HG02852 (cell line): ENCODE measurements around the gene SLCO4A1.
A peak's percentile ranks its signal among the peaks of the same experiment; 100 is the strongest.

Experiments
- ATAC-seq: cut with Tn5 transposase; IDR thresholded peaks from one replicate; pipeline ENCODE4 v1.9.1; 2021; ENCODE audit warnings: mild to moderate bottlenecking, moderate library complexity; ENCODE audit not compliant: unreplicated experiment

The SLCO4A1 gene

GRCh38 chr20:62650551-62651284 lies 8.4 kb downstream of the SLCO4A1 start:
- no peak for ATAC-seq

DNA sequence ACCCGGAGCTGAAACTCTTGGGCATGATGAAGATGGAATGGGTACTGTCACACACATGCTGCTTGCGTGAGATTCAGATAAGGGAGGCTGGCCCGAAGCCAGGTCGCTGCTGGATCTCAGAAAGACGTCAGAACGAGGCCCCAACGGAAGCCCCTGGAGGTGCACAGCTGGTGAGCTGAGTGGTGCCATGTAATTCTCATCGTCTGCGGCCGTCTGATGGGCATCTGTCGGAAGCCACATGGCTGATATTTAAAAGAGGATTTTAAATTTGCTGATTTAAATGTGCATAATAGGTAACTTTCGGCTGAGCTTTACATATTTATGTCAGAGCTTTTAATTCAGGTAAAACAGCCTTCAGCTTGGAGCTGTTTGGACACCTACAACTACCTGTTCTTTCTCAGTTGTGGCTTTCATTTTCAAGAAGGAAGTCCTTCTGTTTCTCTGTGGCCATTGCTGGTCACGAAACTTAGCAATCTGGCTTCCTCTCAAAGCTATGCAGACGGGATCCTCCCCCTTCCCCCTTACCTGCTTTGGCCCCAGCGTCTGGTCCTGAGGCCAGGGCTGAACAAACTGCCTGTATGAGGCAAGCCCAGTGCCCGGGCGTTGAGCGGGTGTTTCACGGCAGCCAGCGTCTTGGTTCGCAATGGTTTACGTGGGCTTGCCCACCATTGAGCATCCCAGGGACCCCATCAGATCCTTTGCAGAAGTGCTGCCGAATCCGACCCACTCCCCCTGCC lies 9.2 kb downstream of the SLCO4A1 start:
- ATAC-seq, result peak; percentile 68

- ATAC-seq, result peak; percentile 53
Observed at GRCh38 chr20:62652041-62652893, 10.0 kb downstream of the SLCO4A1 start.

GRCh38 chr20:62652894-62653305 lies 10.6 kb downstream of the SLCO4A1 start:
- ATAC-seq, result no peak

GRCh38 chr20:62653373-62653772 lies 11.1 kb downstream of the SLCO4A1 start:
- no peak for ATAC-seq

DNA sequence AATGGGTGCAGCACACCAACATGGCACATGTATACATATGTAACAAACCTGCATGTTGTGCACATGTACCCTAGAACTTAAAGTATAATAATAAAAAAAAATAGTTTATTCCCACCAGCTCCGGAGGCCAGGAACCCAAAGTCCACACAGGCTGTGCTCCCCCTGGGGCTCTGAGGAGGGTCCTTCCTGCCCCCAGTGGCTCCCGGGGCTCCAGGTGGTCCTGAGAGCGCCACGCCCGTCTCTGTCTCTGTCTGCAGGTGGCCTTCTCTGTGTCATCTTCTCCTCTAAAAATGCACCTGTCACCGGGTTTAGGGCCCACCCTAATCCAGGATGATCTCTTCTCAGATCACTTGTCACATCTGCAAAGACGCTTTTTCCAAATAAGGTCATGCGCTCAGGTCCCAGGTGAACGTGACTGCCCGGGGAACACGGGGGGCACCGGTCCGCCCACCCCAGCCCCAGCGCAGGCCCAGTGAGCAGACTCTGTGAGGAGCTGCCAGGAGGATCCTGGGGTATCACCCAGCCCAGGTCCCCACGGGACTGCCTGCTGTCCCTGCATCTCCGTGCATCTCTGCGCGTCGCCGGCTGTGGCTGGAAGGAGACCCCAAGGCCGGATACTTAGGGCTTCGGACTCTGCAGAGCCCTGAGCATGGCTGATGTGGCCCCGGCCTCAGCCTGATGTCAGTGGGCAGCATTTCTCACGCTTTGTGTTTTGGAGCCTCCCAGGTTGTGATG lies 11.8 kb downstream of the SLCO4A1 start:
- ATAC-seq, result no peak

DNA sequence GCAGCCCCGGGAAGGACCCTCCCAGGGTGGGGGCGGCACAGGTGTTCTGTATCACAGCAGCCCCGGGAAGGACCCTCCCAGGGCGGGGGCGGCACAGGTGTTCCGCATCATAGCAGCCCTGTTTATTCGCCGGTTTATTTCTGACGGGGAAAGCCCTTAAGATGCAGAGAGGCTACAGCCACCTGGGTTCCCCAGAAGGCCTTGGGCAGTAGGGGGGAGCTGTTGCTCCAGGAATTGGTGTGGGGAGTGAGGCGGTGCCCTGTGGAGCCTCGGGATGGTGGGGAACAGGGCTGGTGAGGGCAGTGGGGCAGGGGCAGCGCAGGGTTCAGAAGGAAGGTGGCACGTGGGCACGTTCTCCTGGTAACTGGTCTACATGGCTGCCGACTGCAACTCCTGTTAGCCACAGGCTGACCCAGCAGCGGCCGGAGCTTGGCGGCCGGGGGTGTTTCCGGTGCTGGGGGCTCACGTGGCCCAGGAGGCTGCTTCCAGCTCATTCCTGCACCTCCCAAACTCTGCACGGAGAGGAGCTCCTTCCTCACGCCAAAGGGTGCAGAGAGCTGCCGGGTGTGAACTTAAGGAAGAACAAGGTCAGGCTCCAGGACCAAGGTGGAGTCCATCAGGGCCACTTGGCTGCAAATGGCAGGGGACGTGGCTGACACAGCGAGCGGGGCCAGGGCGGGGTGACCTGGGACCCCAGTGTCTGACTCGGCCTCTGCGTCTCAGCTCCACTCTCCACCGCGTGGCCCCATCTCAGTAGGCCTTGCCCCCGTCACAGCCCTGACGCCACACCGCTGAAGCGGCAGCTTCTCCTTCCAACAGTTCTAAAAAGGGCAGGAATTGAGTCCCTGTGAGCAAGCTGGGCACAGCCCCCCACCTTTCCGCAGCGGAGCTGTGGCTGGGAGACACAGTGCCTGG lies 13.2 kb downstream of the SLCO4A1 start:
- ATAC-seq, result no peak

GRCh38 chr20:62656197-62656918 lies 14.1 kb downstream of the SLCO4A1 start:
- ATAC-seq, result no peak

DNA sequence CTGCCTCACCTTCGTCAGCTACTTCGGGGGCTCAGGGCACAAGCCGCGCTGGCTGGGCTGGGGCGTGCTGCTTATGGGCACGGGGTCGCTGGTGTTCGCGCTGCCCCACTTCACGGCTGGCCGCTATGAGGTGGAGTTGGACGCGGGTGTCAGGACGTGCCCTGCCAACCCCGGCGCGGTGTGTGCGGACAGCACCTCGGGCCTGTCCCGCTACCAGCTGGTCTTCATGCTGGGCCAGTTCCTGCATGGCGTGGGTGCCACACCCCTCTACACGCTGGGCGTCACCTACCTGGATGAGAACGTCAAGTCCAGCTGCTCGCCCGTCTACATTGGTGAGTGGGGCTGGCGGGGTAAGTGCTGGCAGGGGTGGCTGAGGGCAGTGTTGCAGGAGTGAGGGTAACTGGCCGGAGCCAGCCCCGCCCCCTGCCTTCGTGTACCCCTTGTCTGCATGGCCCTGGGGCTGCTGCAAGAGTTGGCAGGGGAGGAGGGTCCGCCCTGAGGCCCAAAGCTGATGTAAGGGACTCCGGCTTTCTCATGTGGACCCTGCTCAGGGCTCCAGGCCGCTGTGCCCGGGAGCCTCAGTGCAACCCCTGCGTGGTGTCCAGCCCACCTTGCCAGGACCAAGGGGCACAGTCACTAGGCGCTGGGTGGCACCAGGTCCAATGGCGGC lies 14.8 kb downstream of the SLCO4A1 start:
- no peak for ATAC-seq

DNA sequence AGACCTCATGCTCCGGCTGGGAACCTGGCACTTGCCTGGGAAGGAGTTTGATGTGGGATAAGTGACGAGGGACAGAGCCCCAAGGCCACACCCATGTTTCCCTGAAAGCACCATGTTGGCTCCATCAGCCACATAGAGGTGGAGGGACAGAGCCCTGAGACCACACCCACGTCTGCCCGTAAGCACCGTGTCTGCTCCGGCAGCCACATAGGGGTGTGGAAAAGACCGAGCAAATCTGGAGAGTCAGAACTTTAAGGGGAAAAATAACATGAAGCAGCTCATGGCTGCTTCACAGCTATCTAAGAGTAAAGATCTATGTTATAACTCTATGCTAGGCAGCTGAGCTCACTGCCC lies 15.3 kb downstream of the SLCO4A1 start:
- ATAC-seq, result no peak

DNA sequence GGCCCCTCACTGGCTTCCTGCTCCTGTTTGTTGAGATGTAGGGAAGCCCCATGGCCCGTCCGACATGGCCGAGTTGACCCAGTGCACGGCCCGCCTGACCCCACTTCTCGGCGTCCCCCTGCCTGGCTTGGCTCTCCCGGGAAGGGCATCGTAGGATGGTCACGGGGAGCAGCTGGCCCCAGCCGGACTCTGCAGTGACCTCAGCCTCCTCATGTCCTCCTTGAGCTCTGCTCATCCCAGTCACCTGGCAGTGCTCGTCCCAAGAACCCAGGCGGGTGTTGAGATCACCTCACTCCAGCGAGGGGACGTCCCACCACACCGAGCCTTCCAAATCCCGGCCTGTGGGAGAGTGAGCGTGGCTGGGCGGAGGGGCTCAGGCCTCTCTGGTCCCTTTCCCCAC lies 15.7 kb downstream of the SLCO4A1 start:
- ATAC-seq, result no peak

GRCh38 chr20:62658593-62659178 lies 16.4 kb downstream of the SLCO4A1 start:
- no peak for ATAC-seq

GRCh38 chr20:62659488-62660239 lies 17.4 kb downstream of the SLCO4A1 start:
- ATAC-seq, result no peak

DNA sequence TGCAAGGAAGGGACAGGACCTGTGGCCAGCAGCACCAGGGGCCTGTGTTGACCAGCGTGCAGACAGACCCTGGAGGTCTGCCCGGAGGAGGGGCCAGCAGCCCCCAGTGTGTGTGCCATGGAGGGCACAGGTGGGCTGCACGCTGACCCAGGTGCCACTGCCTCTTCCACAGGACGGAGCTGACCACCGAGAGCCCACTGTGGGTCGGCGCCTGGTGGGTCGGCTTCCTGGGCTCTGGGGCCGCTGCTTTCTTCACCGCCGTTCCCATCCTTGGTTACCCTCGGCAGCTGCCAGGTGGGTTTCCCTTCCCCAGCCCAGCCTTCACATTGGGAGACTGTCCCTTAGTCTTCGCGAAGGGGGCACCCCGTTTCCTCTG lies 17.9 kb downstream of the SLCO4A1 start:
- no peak for ATAC-seq

- no peak for ATAC-seq
Observed at GRCh38 chr20:62660768-62661167, 18.5 kb downstream of the SLCO4A1 start.

- ATAC-seq, result no peak
Observed at GRCh38 chr20:62661647-62662046, 19.3 kb downstream of the SLCO4A1 start.

DNA sequence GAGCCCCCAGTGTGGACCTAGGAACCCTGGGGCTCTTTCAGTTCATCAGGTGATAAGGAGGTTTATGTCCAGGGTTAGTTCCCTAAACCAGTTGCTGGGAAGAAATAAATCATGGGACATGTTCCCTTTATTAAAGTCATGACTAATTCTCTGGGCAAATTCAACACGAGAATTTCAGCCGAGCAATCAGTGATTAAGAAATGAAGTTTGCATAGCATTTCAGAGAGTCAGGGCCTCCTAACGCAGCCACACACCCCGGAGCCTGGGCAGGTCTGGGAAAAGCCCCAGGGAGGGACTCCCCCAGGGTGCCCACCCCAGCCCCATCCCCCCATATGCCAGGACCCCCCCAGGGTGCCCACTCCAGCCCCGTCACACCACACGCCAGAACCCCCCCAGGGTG lies 20.1 kb downstream of the SLCO4A1 start:
- no peak for ATAC-seq
